ENCODE data around the gene TBC1D9. TPM values are rescaled to one million over a fixed set of nuclear protein-coding genes. Genes with fewer than 3 reads are reported as not detected.

The TBC1D9 gene
- total RNA-seq, 1 donor from 2014 or later = 42.6 TPM

DNA sequence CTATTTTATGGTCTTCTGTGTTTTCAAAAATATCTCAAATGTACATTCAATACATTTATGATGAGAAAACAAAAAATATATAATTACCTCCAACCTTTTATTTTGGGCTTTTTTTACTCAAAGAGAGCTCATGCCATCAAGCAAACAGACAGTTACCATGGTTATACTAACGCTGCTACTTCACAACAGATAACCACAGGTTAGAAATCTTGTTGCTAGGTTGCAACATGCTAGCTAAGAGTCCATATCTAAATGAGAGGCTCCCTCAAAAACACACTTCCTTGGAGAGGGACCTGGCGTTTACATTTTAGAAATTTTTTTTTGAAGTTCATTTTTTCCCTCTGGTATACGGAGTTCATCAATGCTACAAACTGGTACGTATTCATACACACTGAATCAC lies 44.3 kb downstream of the TBC1D9 start:
- intact Hi-C loops (cut with DNase I) = no loop called here
- H3K27me3 ChIP-seq (ENCODE audit: low read depth) = no peaks in the 10 kb centered on the region
- no peak overlapping the region for H3K4me3 ChIP-seq
- no peak for DNase-seq
- H3K36me3 ChIP-seq = no peaks in the 10 kb centered on the region
- no peak for ATAC-seq
- TF ChIP-seq, protein P1, sequence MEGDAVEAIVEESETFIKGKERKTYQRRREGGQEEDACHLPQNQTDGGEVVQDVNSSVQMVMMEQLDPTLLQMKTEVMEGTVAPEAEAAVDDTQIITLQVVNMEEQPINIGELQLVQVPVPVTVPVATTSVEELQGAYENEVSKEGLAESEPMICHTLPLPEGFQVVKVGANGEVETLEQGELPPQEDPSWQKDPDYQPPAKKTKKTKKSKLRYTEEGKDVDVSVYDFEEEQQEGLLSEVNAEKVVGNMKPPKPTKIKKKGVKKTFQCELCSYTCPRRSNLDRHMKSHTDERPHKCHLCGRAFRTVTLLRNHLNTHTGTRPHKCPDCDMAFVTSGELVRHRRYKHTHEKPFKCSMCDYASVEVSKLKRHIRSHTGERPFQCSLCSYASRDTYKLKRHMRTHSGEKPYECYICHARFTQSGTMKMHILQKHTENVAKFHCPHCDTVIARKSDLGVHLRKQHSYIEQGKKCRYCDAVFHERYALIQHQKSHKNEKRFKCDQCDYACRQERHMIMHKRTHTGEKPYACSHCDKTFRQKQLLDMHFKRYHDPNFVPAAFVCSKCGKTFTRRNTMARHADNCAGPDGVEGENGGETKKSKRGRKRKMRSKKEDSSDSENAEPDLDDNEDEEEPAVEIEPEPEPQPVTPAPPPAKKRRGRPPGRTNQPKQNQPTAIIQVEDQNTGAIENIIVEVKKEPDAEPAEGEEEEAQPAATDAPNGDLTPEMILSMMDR (IDR thresholded peaks at IDR 0.05) = no peak
- H3K27ac ChIP-seq = no peak overlapping the region
- no peaks in the 10 kb centered on the region for H3K9me3 ChIP-seq
- H3K4me1 ChIP-seq = peaks cover 13% of the 10 kb centered on the region

DNA sequence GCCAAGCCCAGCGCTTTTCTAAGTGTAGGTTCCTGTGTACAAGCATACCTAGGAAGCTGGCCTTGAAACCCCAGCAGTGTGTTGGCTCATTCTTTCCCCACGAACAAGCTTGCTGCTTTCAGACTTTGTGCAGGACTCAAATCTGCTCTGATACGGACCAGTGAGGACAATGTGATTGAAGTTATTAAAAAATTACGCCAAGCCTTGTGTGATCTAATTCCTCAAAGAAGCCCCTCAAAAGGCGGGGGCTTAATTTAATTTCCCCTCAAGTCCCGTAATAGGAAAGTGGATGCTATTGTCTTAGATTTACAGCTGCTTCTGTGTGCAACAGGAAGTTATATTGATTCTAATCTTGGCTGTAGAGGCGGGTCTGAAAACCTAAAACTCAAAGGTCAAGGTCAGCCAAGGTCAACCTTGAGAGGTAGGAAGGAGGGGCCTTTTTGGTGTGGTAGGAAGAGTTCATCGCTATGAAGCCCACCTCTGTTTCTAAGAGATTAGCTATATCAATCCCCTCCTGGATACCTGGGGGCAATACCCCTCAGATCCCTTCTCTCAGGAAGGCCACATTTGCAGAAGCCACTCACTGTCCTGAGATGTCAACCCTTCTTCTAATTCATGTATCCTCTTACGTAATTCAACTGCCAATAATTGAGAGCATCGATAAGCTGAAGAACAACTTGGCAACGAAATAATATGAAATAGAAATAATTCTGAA lies 45.1 kb downstream of the TBC1D9 start:
- DNase-seq (no peak), ATAC-seq (no peak)
- intact Hi-C loops (cut with DNase I) = no loop called here
- no peaks in the 10 kb centered on the region for H3K27me3 ChIP-seq (ENCODE audit: low read depth)
- H3K4me3 ChIP-seq = no peak overlapping the region
- no peak overlapping the region for H3K27ac ChIP-seq
- peaks cover 14% of the 10 kb centered on the region for H3K4me1 ChIP-seq
- H3K36me3 ChIP-seq = no peaks in the 10 kb centered on the region
- TF ChIP-seq, protein P1 (IDR thresholded peaks at IDR 0.05) = no peak
- H3K9me3 ChIP-seq = no peaks in the 10 kb centered on the region

DNA sequence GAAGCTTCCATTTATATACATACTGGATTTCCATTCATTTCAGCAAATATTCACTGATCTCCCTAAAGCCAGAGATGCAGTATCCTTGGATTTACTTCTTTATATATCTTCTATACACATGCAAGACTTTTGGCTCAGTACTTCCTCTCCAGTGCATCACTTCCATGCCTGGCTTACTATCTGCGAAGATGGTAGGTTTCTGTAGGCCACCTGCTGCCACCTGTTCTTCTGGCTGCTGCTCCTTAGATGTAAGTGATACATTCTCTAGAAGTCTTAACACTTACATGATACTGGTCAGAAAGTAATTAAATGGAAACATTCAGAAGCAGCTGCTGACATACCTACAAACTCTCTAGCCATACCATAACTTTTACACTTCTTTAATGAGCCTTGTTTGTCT lies 48.9 kb downstream of the TBC1D9 start:
- Histone ChIP-seq H3K36me3 (no peaks in the 10 kb centered on the region), H3K27me3 (ENCODE audit: low read depth) (no peaks in the 10 kb centered on the region), H3K9me3 (no peaks in the 10 kb centered on the region), H3K27ac (no peak overlapping the region), H3K4me1 (peaks cover 31% of the 10 kb centered on the region), H3K4me3 (no peak overlapping the region)
- TF ChIP-seq, protein P1 (IDR thresholded peaks at IDR 0.05) = no peak
- ATAC-seq (no peak), DNase-seq (no peak)
- intact Hi-C loops (cut with DNase I) = no loop called here

DNA sequence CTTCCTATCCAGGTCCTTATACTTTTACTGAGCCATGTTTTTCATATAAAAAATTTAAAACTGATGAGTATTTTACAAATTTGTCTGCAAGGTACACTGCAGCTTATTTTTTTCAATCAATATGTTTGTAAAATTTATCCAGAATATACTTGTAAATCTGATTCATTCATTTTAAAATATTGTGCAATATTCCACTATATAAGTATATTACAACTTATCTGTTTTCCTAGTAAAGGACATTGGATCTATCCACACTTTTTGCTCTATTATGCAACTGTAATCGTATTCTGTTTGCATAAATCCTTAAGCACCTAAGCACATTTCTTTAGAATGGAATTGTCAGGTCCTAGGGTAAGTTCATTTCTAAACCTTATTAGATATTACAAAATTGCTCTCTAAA lies 49.5 kb downstream of the TBC1D9 start:
- no peak overlapping the region for H3K27ac ChIP-seq
- ATAC-seq (no peak), DNase-seq (no peak)
- no peak overlapping the region for H3K4me3 ChIP-seq
- TF ChIP-seq, protein P1 (IDR thresholded peaks at IDR 0.05) = no peak
- intact Hi-C loops (cut with DNase I) = no loop called here
- H3K4me1 ChIP-seq = peaks cover 35% of the 10 kb centered on the region
- no peaks in the 10 kb centered on the region for H3K9me3 ChIP-seq
- no peaks in the 10 kb centered on the region for H3K36me3 ChIP-seq
- no peaks in the 10 kb centered on the region for H3K27me3 ChIP-seq (ENCODE audit: low read depth)

DNA sequence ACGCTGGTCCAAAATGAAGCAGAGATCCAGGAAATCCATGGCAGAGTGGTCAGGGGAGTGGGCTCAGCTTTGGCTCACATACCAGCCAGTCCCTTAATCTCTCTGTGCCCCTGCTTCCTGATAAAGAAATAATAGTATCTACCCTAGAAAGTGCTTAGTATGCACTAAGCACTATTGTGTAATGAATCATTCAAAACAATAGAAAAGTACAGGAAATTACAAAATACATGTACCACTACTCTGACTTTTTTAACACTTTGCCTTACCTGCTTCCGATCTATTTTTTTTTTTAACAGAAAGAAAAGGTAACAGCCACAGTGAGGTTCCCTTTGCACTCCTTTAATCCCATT lies 49.9 kb downstream of the TBC1D9 start:
- H3K27me3 ChIP-seq (ENCODE audit: low read depth) = no peaks in the 10 kb centered on the region
- ATAC-seq (no peak), DNase-seq (no peak)
- no peaks in the 10 kb centered on the region for H3K36me3 ChIP-seq
- no peaks in the 10 kb centered on the region for H3K9me3 ChIP-seq
- TF ChIP-seq, protein P1 (IDR thresholded peaks at IDR 0.05) = no peak
- peaks cover 35% of the 10 kb centered on the region for H3K4me1 ChIP-seq
- no peak overlapping the region for H3K27ac ChIP-seq
- intact Hi-C loops (cut with DNase I) = no loop called here
- no peak overlapping the region for H3K4me3 ChIP-seq

Measured in lower lobe of right lung (tissue), 2 donors.